H1 (cell line): ENCODE results near the gene TBC1D4. TPM values are rescaled to one million over a fixed set of nuclear protein-coding genes. Genes with fewer than 3 reads are reported as not detected.

ENCODE experiments used
- CTCF ChIA-PET: fragments of 300-600 bp; sonication (Branson Sonifier 250); formaldehyde crosslinking; loops from one replicate; lab custom pipeline; 2021; ENCODE audit not compliant: partially characterized antibody; lab: Charles Lee
- POLR2A ChIA-PET: fragments of 300-600 bp; sonication (Branson Sonifier 250); formaldehyde crosslinking; loops from one replicate; lab custom pipeline; 2021; ENCODE audit warnings: inconsistent platforms; ENCODE audit not compliant: partially characterized antibody; lab: Charles Lee
- DNase-seq, 2 experiments: peaks; one replicate each; pipeline versions ENCODE4 v3.0.0 to v3.0.0-alpha.2; 2010 to 2022; ENCODE audit warnings: low spot score in 2 of 2, low read depth in 1 of 2, mixed read lengths in 1 of 2
- FAIRE-seq: peaks from 2 replicates; lab custom pipeline; 2011; peaks lifted over from hg19 to GRCh38; lab: Jason Lieb, UNC
- H2AFZ ChIP-seq: 2 replicates; pipeline ENCODE4 v1.8.1; 2012; ENCODE audit warnings: low read length, inconsistent platforms
- H2AK5ac ChIP-seq: 2 replicates; pipeline ENCODE4 v1.6.1; 2013; ENCODE audit warnings: low read depth, low read length
- H2BK120ac ChIP-seq: replicated peaks from 2 replicates; pipeline ENCODE3; 2013; ENCODE audit warnings: low read depth, low read length, inconsistent platforms
- H2BK12ac ChIP-seq: 2 replicates; pipeline ENCODE4 v1.6.1; 2013; ENCODE audit warnings: low read depth, low read length
- H2BK15ac ChIP-seq: 2 replicates; pipeline ENCODE4 v1.6.1; 2013; ENCODE audit warnings: low read length
- H2BK20ac ChIP-seq: 2 replicates; pipeline ENCODE4 v1.6.1; 2013; ENCODE audit warnings: low read length
- H2BK5ac ChIP-seq: 2 replicates; pipeline ENCODE4 v1.6.1; 2013; ENCODE audit warnings: low read depth, low read length
- H3K14ac ChIP-seq: 2 replicates; pipeline ENCODE4 v1.6.1; 2013; ENCODE audit warnings: inconsistent platforms; ENCODE audit not compliant: insufficient read length
- H3K18ac ChIP-seq: 2 replicates; pipeline ENCODE4 v1.6.1; 2013; ENCODE audit warnings: low read length; ENCODE audit errors: extremely low read depth
- H3K23ac ChIP-seq: 2 replicates; pipeline ENCODE4 v1.6.1; 2013; ENCODE audit warnings: inconsistent platforms; ENCODE audit not compliant: insufficient read length
- H3K23me2 ChIP-seq: 2 replicates; pipeline ENCODE4 v1.6.1; 2013; ENCODE audit warnings: low read depth, low read length
- H3K27ac ChIP-seq: 2 replicates; pipeline ENCODE4 v1.6.1; 2011; ENCODE audit warnings: low read depth, low read length, inconsistent platforms
- H3K27me3 ChIP-seq, 4 experiments: replicated peaks in 1 of 4; 1 replicate in 1 of 4; 2 replicates in 3 of 4; pipeline versions ENCODE4 v1.6.1 to v1.8.1; 2011 to 2013; ENCODE audit warnings: low read length in 3 of 4, mild to moderate bottlenecking in 3 of 4, inconsistent platforms in 2 of 4, mixed read lengths in 2 of 4, moderate library complexity in 1 of 4; ENCODE audit not compliant: control insufficient read depth in 3 of 4, insufficient read depth in 3 of 4; ENCODE audit errors: extremely low read depth in 1 of 4
- H3K36me3 ChIP-seq, 4 experiments: 2 replicates each; pipeline versions ENCODE4 v1.6.1 to v1.8.1; 2011 to 2013; ENCODE audit warnings: mild to moderate bottlenecking in 4 of 4, low read length in 3 of 4, moderate library complexity in 2 of 4, control low read depth in 1 of 4, inconsistent platforms in 1 of 4; ENCODE audit not compliant: insufficient read depth in 4 of 4, control insufficient read depth in 2 of 4
- H3K4ac ChIP-seq: replicated peaks from 2 replicates; pipeline ENCODE3; 2013; ENCODE audit warnings: low read length, low read depth, mixed read lengths, inconsistent platforms; ENCODE audit not compliant: insufficient read length
- H3K4me1 ChIP-seq, 4 experiments: replicated peaks in 1 of 4; 1 replicate in 1 of 4; 2 replicates in 3 of 4; pipeline versions ENCODE4 v1.6.1 to v1.8.1; 2011 to 2013; ENCODE audit warnings: low read length in 3 of 4, inconsistent platforms in 2 of 4, mixed read lengths in 1 of 4; ENCODE audit not compliant: insufficient read depth in 4 of 4, control insufficient read depth in 3 of 4
- H3K4me2 ChIP-seq, 2 experiments: 2 replicates each; pipeline versions ENCODE4 v1.6.1 to v1.8.1; 2011 to 2013; ENCODE audit warnings: low read depth in 2 of 2, low read length in 2 of 2, control low read depth in 1 of 2, inconsistent platforms in 1 of 2, mild to moderate bottlenecking in 1 of 2; ENCODE audit not compliant: insufficient read depth in 1 of 2
- H3K4me3 ChIP-seq, 4 experiments: fragments of 200-600, 300-600 bp in 1 of 4; sonication (generic), shearing (Covaris generic), sonication (Bioruptor Twin) in 1 of 4; 2 replicates each; pipeline versions ENCODE4 v1.5.1 to v1.8.1; 2011 to 2016; ENCODE audit warnings: low read length in 4 of 4, low read depth in 3 of 4, control low read depth in 2 of 4, inconsistent platforms in 2 of 4, mild to moderate bottlenecking in 2 of 4, mixed read lengths in 1 of 4, moderate library complexity in 1 of 4; ENCODE audit not compliant: insufficient read depth in 2 of 4; ENCODE audit errors: extremely low read depth in 1 of 4
- H3K56ac ChIP-seq: replicated peaks from 2 replicates; pipeline ENCODE3; 2013; ENCODE audit warnings: low read depth, mild to moderate bottlenecking, mixed read lengths, low read length, inconsistent platforms; ENCODE audit not compliant: insufficient read length
- H3K79me1 ChIP-seq: 2 replicates; pipeline ENCODE4 v1.6.1; 2013; ENCODE audit warnings: low read depth, low read length, control low read depth
- H3K79me2 ChIP-seq, 2 experiments: 2 replicates each; pipeline versions ENCODE4 v1.6.1 to v1.8.1; 2012 to 2013; ENCODE audit warnings: low read length in 2 of 2, mild to moderate bottlenecking in 2 of 2, inconsistent platforms in 1 of 2; ENCODE audit not compliant: insufficient read depth in 2 of 2, control insufficient read depth in 1 of 2
- H3K9ac ChIP-seq, 4 experiments: replicated peaks in 1 of 4; 1 replicate in 1 of 4; 2 replicates in 3 of 4; pipeline versions ENCODE4 v1.6.1 to v1.8.1; 2011 to 2013; ENCODE audit warnings: low read depth in 3 of 4, low read length in 3 of 4, control low read depth in 2 of 4, mild to moderate bottlenecking in 2 of 4, moderate library complexity in 2 of 4, inconsistent platforms in 1 of 4; ENCODE audit errors: extremely low read depth in 1 of 4
- H3K9me3 ChIP-seq, 2 experiments: 2 replicates each; pipeline versions ENCODE4 v1.6.1 to v1.8.1; 2012 to 2013; ENCODE audit warnings: mild to moderate bottlenecking in 2 of 2, moderate library complexity in 2 of 2, control low read depth in 1 of 2, inconsistent platforms in 1 of 2, low read depth in 1 of 2, low read length in 1 of 2, mixed read lengths in 1 of 2; ENCODE audit not compliant: insufficient read depth in 2 of 2
- H4K20me1 ChIP-seq, 2 experiments: replicated peaks in 1 of 2; 2 replicates each; pipeline versions ENCODE3 to v1.8.1; 2011 to 2013; ENCODE audit warnings: inconsistent platforms in 2 of 2, low read length in 2 of 2, mild to moderate bottlenecking in 1 of 2; ENCODE audit not compliant: insufficient read depth in 2 of 2, control insufficient read depth in 1 of 2
- H4K5ac ChIP-seq: 2 replicates; pipeline ENCODE4 v1.6.1; 2013; ENCODE audit warnings: low read length, low read depth, mixed read lengths, inconsistent platforms; ENCODE audit not compliant: insufficient read length
- H4K8ac ChIP-seq: 2 replicates; pipeline ENCODE4 v1.8.0; 2013; ENCODE audit warnings: mild to moderate bottlenecking, moderate library complexity, low read length, inconsistent platforms; ENCODE audit not compliant: insufficient read depth; ENCODE audit errors: extremely low read depth
- H4K91ac ChIP-seq: replicated peaks from 2 replicates; pipeline ENCODE3; 2013; ENCODE audit warnings: low read length, mixed read lengths, inconsistent platforms; ENCODE audit not compliant: insufficient read length
- CHD1 ChIP-seq: IDR thresholded peaks from 2 replicates; pipeline ENCODE4 v1.6.1; 2012; ENCODE audit warnings: low read depth, low read length, improper control_type of control experiment
- CREB1 ChIP-seq: IDR thresholded peaks from 2 replicates; pipeline ENCODE4 v1.6.1; 2012; ENCODE audit warnings: inconsistent platforms
- E2F6 ChIP-seq: IDR thresholded peaks from 2 replicates; pipeline ENCODE4 v1.6.1; 2012; ENCODE audit warnings: inconsistent platforms
- GABPA ChIP-seq: IDR thresholded peaks from 2 replicates; pipeline ENCODE4 v1.6.1; 2011; ENCODE audit warnings: mild to moderate bottlenecking, low read length, moderate library complexity, borderline replicate concordance; ENCODE audit not compliant: insufficient read depth
- KDM1A ChIP-seq: fragments of 200-600, 300-600 bp; sonication (generic); IDR thresholded peaks from 2 replicates; pipeline ENCODE4 v1.7.1; 2016; ENCODE audit warnings: mild to moderate bottlenecking, low read length, borderline replicate concordance
- KDM4A ChIP-seq: IDR thresholded peaks from one replicate; pipeline ENCODE4 v1.7.1; 2012; ENCODE audit warnings: low read depth, mild to moderate bottlenecking, moderate library complexity, low read length, inconsistent platforms; ENCODE audit not compliant: severe bottlenecking
- MAX ChIP-seq: IDR thresholded peaks from 2 replicates; pipeline ENCODE4 v1.6.1; 2012; ENCODE audit warnings: inconsistent platforms
- NANOG ChIP-seq: IDR thresholded peaks from 2 replicates; pipeline ENCODE4 v1.6.1; 2011; ENCODE audit warnings: low read length, low read depth, mild to moderate bottlenecking, inconsistent platforms; ENCODE audit not compliant: insufficient read depth, poor library complexity, severe bottlenecking
- POU5F1 ChIP-seq: IDR thresholded peaks from 2 replicates; pipeline ENCODE4 v1.6.1; 2011; ENCODE audit warnings: low read depth, mild to moderate bottlenecking, low read length, moderate library complexity
- SAP30 ChIP-seq: fragments of 300-600 bp; sonication (generic); IDR thresholded peaks from 2 replicates; pipeline ENCODE4 v1.7.1; 2012; ENCODE audit warnings: low read length, moderate library complexity, mild to moderate bottlenecking, inconsistent platforms; ENCODE audit not compliant: insufficient read depth, insufficient replicate concordance
- SIRT6 ChIP-seq: IDR thresholded peaks from one replicate; pipeline ENCODE4 v1.7.1; 2012; ENCODE audit warnings: low read length, inconsistent platforms
- TAF1 ChIP-seq: IDR thresholded peaks from 2 replicates; pipeline ENCODE4 v1.6.1; 2011; ENCODE audit warnings: mild to moderate bottlenecking, low read depth, low read length
- TAF7 ChIP-seq: optimal IDR thresholded peaks from 2 replicates; pipeline ENCODE3; 2011; ENCODE audit warnings: low read depth, mild to moderate bottlenecking, inconsistent platforms, low read length, moderate library complexity, borderline replicate concordance
- WGBS, 2 experiments: shearing (Covaris generic) in 1 of 2; methylation state at CpG; one replicate each; pipeline versions ENCODE4 v1.1.6 to v1.1.7; 2013 to 2015; ENCODE audit warnings: low lambda C conversion rate in 2 of 2, mixed read lengths in 2 of 2, inconsistent platforms in 1 of 2, low coverage in 1 of 2, missing lambda C conversion rate in 1 of 2; ENCODE audit not compliant: insufficient replicate concordance in 2 of 2, insufficient coverage in 1 of 2, insufficient read length in 1 of 2; ENCODE audit errors: extremely low coverage in 1 of 2, missing lambda C conversion rate in 1 of 2; 5-methylcytosine and 5-hydroxymethylcytosine counted together
- polyA plus RNA-seq, 7 experiments: library from polyadenylated mRNA; depleted of rRNA in 3 of 7; stranded (reverse) in 5 of 7; unstranded in 2 of 7; fragments of >200 nt in 5 of 7; fragments of 200-250 nt in 2 of 7; gene quantifications; 1 replicate in 5 of 7; 2 replicates in 1 of 7; 4 replicates in 1 of 7; pipeline versions ENCODE4 v1.2.1 to v1.2.3, GENCODE V29; 2011 to 2013; ENCODE audit warnings: missing spikeins in 2 of 7, mixed read lengths in 2 of 7
- total RNA-seq: library from RNA; stranded (reverse); fragmentation: NEBNext Ultra II Directional; extraction: Animal tissue kit (Norgen Biotek cat#: 25700); gene quantifications from 2 replicates; pipeline ENCODE4 v1.2.1, GENCODE V29; 2021

Gene TBC1D4
- total and polyA plus RNA-seq, 2 of the 8 experiments (the other 6 are each of a cell fraction or from before 2014, with no cell fraction given): 16.7 to 39.0 TPM

- Histone ChIP-seq H2BK120ac (no peak overlapping the region), H2AFZ (no peak overlapping the region), H3K18ac (no peak overlapping the region), H4K20me1 (no peaks in the 10 kb centered on the region), H3K4ac (no peak overlapping the region), H2BK5ac (no peak overlapping the region), H3K23me2 (peaks cover 2% of the 10 kb centered on the region; the same call in 1 of the 2 replicates), H4K8ac (no peak overlapping the region), H3K4me2 (no peak overlapping the region), H4K5ac (no peak overlapping the region), H3K23ac (no peak overlapping the region), H3K79me1 (no peaks in the 10 kb centered on the region), H3K14ac (no peak overlapping the region), H3K4me1 (peaks cover 0 to 3% (median 1%) of the 10 kb centered on the region in 4 experiments; a peak in 2 of 7 replicates), H2AK5ac (no peak overlapping the region), H3K27ac (no peak overlapping the region), H3K27me3 (no peaks in the 10 kb centered on the region), H2BK15ac (no peak overlapping the region), H3K79me2 (no peaks in the 10 kb centered on the region), H3K9ac (no peak overlapping the region), H4K91ac (no peak overlapping the region), H3K56ac (no peak overlapping the region), H3K4me3 (no peak overlapping the region), H2BK20ac (no peak overlapping the region), H2BK12ac (no peak overlapping the region), H3K9me3 (no peaks in the 10 kb centered on the region), H3K36me3 (peaks cover 0 to 8% (median 4%) of the 10 kb centered on the region in 4 experiments; a peak in 2 of 8 replicates)
- POLR2A ChIA-PET: no interaction called here
- CTCF ChIA-PET: interaction anchor here (0.8 to 1.5 kb wide), 2 partner anchors 23 to 25 kb away, joined by 3 read pairs; no protein-coding TSS in a partner anchor
- FAIRE-seq: no peak
- 77% methylated on average over 1 of the region's 1 CpG; no CpG with 5 or more reads in 1 of the 2 experiments for WGBS, 2 experiments
- DNase-seq: no peak
- TF ChIP-seq TAF7 (no peak), E2F6 (no peak), KDM4A (no peak), KDM1A (no peak), CHD1 (no peak), NANOG (no peak), GABPA (no peak), TAF1 (no peak), MAX (no peak), POU5F1 (no peak), SIRT6 (no peak), SAP30 (no peak), CREB1 (no peak)
Measured at GRCh38 chr13:75333103-75333502, 148.9 kb downstream of the TBC1D4 start.
